Cardiac muscle cell (in vitro differentiated cells and primary cell): Measurements from ENCODE around the gene ZNF747. TPM values are rescaled to one million over a fixed set of nuclear protein-coding genes. Genes with fewer than 3 reads are reported as not detected.

Experiments
- DNase-seq, 2 donors: peaks; one replicate each; pipeline versions ENCODE4 v3.0.0 to v3.0.0-alpha.2; 2010 to 2017; ENCODE audit warnings: low read depth in 1 of 2, low spot score in 1 of 2
- H3K27ac ChIP-seq: fragments of 200-600 bp; sonication (generic); 2 replicates; pipeline ENCODE4 v1.5.1; 2016
- H3K27me3 ChIP-seq: fragments of 200-600 bp; sonication (generic); 2 replicates; pipeline ENCODE4 v1.6.0; 2016; ENCODE audit warnings: control low read depth
- H3K36me3 ChIP-seq: fragments of 200-600 bp; sonication (generic); 2 replicates; pipeline ENCODE4 v1.5.1; 2016; ENCODE audit warnings: control low read depth
- H3K4me1 ChIP-seq: fragments of 200-600 bp; sonication (generic); 2 replicates; pipeline ENCODE4 v1.8.1; 2017; ENCODE audit warnings: low read depth, mild to moderate bottlenecking, mixed run types
- H3K4me3 ChIP-seq: fragments of 200-600 bp; sonication (generic); 2 replicates; pipeline ENCODE4 v1.5.1; 2016; ENCODE audit warnings: mild to moderate bottlenecking
- H3K9me3 ChIP-seq: fragments of 200-600 bp; sonication (generic); 2 replicates; pipeline ENCODE4 v1.5.1; 2017; ENCODE audit warnings: low read depth, mild to moderate bottlenecking, control low read depth
- CTCF ChIP-seq: IDR thresholded peaks from 2 replicates; pipeline ENCODE4 v1.5.1; 2012; ENCODE audit warnings: low read depth, mild to moderate bottlenecking, low read length
- polyA plus RNA-seq: library from polyadenylated mRNA; unstranded; fragments of >200 nt; fragmentation: Nextera tagmentation; extraction: Ambion mirVana; gene quantifications from 2 replicates; pipeline ENCODE4 v1.2.1, GENCODE V29; 2016
- total RNA-seq: library from RNA; depleted of rRNA; stranded (reverse); fragments of >200 nt; gene quantifications from 2 replicates; pipeline ENCODE4 v1.2.3, GENCODE V29; 2016

Gene ZNF747
- total and polyA plus RNA-seq, 2 experiments from 2014 or later: 12.7 to 17.7 TPM

GRCh38 chr16:30570636-30571444 is 36.2 kb upstream of the ZNF747 start:
- H3K9me3 ChIP-seq: no peaks in the 10 kb centered on the region
- TF ChIP-seq CTCF: no peak
- H3K4me3 ChIP-seq: peak overlapping the region; percentile 70
- H3K27ac ChIP-seq: peak overlapping the region; percentile 87
- peaks cover 8% of the 10 kb centered on the region for H3K4me1 ChIP-seq
- H3K27me3 ChIP-seq: no peaks in the 10 kb centered on the region
- DNase-seq: peak; percentile 33 to 76
- no peaks in the 10 kb centered on the region for H3K36me3 ChIP-seq

- Histone ChIP-seq H3K4me3 (no peak overlapping the region), H3K4me1 (peaks cover 8% of the 10 kb centered on the region), H3K36me3 (no peaks in the 10 kb centered on the region), H3K9me3 (no peaks in the 10 kb centered on the region), H3K27me3 (no peaks in the 10 kb centered on the region), H3K27ac (peak overlapping the region; percentile 31)
- no peak for DNase-seq
- no peak for TF ChIP-seq CTCF
Observed at GRCh38 chr16:30569746-30570635, 35.3 kb upstream of the ZNF747 start.

GRCh38 chr16:30569281-30569680 is 34.6 kb upstream of the ZNF747 start:
- no peak for TF ChIP-seq CTCF
- DNase-seq: no peak
- H3K27ac ChIP-seq: no peak overlapping the region
- H3K9me3 ChIP-seq: no peaks in the 10 kb centered on the region
- H3K36me3 ChIP-seq: no peaks in the 10 kb centered on the region
- H3K27me3 ChIP-seq: no peaks in the 10 kb centered on the region
- H3K4me3 ChIP-seq: no peak overlapping the region
- H3K4me1 ChIP-seq: peaks cover 8% of the 10 kb centered on the region

DNA sequence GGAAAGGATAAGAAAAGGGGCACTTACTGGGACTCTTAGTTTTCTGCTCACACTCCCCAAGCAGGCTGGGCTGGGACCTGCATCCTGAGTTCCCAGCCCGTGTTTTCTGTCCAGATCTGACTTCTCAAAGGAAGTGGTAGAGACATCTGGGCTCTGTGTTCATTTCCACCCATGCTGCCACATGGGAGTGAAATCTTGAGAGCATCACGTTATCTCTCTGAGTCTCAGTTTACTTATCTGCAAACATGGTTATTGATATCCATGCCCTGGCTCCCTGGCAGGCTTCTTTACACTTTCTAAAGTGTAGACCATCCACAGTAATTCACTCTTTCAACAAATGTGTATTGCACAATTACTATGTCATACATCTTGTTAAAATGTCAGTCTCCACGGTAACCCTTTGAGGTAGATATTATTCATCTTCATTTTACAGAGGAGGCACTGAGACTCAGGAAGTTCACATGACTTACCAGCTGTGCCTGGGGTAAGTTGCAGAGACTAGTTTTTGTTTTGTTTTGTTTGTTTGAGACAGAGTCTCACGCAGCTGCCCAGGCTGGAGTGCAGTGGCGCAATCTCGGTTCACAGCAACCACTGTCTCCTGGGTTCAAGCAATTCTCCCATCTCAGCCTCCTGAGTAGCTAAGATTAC is 33.5 kb upstream of the ZNF747 start:
- Histone ChIP-seq H3K36me3 (no peaks in the 10 kb centered on the region), H3K27ac (no peak overlapping the region)

More for the DNA sequence above, 33.5 kb upstream of the ZNF747 start:
- Histone ChIP-seq H3K4me3 (no peak overlapping the region), H3K4me1 (peaks cover 8% of the 10 kb centered on the region), H3K27me3 (no peaks in the 10 kb centered on the region), H3K9me3 (no peaks in the 10 kb centered on the region)
- peak in 1 of 2 donors; percentile 87 for DNase-seq
- no peak for TF ChIP-seq CTCF
